ENCODE measurements around the gene EBP.

EBP gene

DNA sequence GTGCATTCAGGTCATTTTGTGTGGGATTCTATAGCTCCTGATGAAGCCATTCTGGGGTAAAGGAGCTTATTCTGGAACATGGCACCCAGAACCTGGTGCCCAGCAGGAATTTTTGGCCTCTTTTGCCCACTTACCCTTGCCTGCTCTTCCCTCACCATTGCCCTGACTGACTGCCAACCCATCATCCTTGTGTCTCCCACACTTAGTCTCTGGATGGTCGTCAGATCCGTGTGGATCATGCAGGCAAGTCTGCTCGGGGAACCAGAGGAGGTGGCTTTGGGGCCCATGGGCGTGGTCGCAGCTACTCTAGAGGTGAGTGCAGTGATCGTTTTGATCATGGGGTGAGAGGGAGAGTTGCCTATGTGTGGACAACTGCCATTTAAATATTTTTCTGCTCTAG is 54.5 kb downstream of the EBP start:
- DNase-seq (ENCODE audit: low read depth, low spot score): no peak
